Stimulated activated CD8-positive, alpha-beta memory T cell treated with anti-CD3 and anti-CD28 coated beads, Interleukin-15, amount 100 ng/mL, for 24 hours (primary cell): Measurements from ENCODE around the gene NDE1.
"Not testable (repeated sequence)": the region's sequence is repeated elsewhere in the genome, so short reads cannot be mapped to it uniquely, and the experiment has no call there.

ENCODE experiments used
- DNase-seq: peaks from one replicate; pipeline ENCODE4 v3.0.0-alpha.2; 2020; ENCODE audit warnings: low read depth

The NDE1 gene

GRCh38 chr16:15699819-15700218 lies 49.8 kb downstream of the NDE1 start:
- DNase-seq, result no peak

- DNase-seq, result no peak
Measured at GRCh38 chr16:15701367-15701766, 51.3 kb downstream of the NDE1 start.

GRCh38 chr16:15701975-15702970 lies 52.2 kb downstream of the NDE1 start:
- no peak for DNase-seq

GRCh38 chr16:15703029-15703736 lies 53.1 kb downstream of the NDE1 start:
- no peak for DNase-seq

DNA sequence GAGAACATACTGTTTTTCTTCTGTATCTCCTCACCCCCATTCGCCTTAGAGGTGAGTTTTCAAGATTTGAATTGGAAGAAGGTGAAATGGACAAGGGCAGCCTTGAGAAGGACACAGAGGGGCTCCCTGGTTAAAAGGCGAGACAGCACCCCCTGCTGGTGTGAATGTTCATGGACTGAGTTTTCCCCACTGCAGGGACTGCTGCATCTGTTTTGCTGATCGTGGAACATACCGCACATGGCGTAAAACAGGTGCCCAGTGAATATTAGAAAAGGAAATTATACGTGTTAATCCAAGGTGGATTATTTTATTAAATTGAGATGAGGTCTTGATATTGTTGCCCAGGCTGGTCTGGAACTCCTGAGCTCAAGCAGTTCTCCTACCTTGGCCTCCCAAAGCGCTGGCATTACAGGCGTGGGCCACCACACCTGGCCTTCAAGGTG lies 54.5 kb downstream of the NDE1 start:
- peak; percentile 57 for DNase-seq

GRCh38 chr16:15705064-15705565 lies 55.1 kb downstream of the NDE1 start:
- no peak for DNase-seq

- no peak for DNase-seq
Measured at GRCh38 chr16:15707332-15707731, 57.3 kb downstream of the NDE1 start.

DNA sequence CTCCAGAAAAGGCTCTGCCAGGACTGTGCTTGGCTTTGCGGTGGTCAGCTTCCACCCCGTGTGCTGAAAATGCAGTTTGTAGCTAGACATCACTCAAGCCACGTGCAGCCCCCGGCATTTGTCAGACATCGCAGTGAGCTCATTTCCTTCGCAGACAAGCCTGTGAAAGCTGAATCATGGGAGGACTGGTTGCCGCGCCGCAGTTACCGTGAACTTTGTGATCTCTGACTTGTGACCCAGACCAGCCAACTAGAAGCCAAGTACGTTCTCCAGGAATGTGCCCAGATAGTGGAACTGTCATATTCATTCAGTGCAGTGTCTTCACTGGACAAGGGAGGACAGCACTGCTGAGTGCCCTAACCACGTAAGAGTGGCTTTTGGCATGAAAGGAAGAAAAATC lies 58.1 kb downstream of the NDE1 start:
- no peak for DNase-seq

DNA sequence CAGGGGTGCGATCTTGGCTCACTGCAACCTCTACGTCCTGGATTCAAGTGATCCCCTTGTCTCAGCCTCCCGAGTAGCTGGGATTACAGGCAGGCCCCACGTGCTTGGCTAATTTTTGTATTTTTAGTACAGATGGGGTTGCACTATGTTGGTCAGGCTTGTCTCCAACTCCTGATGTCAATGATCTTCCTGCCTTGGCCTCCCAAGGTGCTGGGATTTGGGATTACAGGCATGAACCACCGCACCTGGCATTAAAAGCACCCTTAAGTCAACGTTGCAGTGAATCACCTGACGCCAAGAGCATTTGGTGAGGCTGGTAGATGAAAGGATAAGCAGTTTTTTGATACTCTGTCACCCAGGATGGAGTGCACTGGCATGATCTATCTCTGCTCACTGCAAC lies 59.0 kb downstream of the NDE1 start:
- DNase-seq, result no peak

DNA sequence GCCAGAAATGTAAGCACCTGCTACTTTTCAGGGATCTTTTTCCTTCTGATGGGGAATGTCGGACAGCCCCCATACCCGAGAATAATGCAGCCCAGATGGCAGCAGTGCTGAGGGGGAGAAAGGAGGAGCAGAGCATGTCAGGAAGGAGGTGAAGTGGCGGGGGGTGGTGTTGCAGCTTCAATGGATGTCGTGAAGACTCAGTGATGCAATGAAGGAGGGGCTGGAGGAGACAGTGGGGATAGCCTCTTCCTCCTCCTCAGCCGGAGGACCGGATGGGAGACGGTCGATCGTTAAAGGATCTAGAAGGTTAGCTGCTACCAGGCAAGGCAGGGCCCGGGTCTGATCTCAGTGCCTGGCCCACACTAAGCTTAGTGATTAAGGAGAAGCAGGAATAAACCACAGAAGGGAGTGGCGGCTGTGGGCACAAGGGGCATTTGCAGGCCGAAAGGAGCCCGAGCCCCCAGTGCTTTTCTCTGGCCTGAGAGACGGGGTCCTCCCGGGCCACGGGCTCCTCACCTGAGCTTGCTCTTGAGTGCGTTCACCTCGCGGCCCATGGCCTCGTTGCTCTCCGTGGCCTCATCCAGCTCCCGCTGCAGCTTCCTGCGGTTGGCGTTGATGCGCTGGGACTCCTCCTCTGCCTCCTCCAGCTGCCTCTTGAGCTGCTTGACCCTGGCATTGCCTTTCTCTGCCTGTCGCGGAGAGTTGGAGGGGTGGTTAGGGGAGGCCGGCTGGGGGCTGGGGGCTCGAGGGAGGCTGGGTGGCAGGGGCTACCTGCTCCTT lies 64.5 kb downstream of the NDE1 start:
- no peak for DNase-seq

- DNase-seq, result no peak
Measured at GRCh38 chr16:15715221-15715620, 65.2 kb downstream of the NDE1 start.

- no peak for DNase-seq
Measured at GRCh38 chr16:15716694-15717447, 66.8 kb downstream of the NDE1 start.

DNA sequence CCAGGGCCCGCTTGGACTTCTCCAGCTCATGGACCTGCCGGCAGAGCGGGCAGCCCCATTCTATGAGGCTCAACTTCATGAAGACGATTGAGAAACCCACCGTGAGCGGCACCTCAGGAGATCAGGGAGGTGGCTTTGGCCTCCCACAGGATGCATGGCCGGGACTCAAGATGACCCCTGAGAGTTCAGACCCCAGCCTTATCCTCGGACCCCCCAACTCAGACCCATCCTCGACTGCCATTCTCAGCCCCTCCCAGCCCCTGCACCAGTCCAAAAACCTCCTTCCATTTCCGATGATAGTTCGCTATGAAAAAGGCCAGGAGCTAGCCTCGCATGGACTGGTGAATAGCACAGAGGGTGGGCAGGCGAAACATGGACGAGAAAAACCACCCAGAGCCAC lies 71.0 kb downstream of the NDE1 start:
- no peak for DNase-seq

DNA sequence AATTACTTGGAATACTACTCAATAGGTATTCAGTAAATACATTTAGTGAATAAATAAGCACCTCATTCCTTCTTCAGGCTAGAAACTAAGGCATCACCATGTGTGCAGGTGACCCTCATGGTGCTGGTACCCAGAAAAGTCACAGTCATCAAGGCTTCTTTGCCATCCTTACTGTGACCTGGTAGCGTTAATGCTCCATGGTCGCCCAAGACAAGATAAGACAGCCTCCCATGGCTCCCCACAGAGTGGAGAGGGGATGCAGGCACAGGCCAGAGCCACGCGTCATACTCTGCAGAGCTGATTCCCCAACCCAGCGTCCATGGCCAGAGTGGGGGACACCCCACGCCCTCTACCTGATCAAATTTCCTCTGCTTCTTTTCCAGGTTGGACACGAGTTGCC lies 73.8 kb downstream of the NDE1 start:
- DNase-seq, result no peak

GRCh38 chr16:15725641-15726240 lies 75.7 kb downstream of the NDE1 start:
- no peak for DNase-seq

GRCh38 chr16:15726715-15727114 lies 76.7 kb downstream of the NDE1 start:
- DNase-seq, result no peak

DNA sequence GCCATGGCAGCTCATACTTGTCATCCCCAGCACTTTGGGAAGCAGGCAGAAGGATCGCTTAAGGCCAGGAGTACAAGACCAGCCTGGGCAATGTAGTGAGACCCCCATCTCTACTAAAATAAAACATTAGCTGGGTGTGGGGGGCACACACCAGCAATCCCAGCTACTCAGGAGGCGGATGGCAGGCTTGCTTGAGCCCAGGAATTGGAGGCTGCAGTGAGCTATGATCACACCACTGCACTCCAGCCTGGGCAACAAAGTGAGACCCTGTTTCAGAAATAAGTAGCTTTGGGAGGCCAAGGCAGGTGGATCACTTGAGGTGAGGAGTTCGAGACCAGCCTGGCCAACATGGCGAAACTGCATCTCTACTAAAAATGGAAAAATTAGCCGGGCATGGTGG lies 77.7 kb downstream of the NDE1 start:
- DNase-seq, result not testable (repeated sequence)

DNA sequence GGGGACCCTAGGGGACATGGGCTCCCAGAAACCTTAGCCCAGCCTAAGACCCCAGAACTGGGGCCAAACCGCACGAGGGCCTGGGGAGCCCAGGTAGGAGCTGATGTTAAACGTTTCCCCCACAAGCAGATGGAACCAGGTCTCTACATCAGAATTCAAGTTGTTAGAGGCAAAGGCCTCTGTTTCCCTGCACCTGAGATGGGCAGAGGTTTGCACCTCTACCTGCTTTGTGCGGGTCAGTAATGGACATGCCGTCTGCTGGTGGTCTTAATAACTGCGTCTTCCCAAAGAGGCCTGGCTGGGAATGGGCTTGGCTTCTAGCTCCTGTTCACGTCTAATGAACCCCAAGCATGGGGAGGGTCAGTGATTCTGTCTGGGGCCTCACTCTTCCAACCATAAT lies 79.1 kb downstream of the NDE1 start:
- DNase-seq, result no peak

DNA sequence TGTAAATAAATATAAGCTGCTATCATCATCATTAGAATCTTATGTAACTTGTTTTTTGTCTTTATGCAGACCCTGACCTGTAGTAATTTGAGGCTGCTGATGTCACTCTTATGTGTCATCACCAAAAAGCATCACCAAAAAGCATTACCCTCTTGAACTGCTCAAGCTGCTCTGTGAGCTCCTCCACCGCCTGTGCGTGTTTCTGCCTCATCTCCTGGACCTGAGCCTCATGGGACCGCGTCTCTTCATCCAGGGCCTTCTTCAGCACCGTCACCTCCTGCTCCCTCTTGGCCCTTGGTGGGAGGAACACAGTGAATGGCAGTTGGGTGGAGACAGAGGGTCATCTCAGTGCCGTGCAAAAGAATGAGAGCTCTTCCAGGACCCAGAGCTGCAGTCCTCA lies 82.4 kb downstream of the NDE1 start:
- DNase-seq, result no peak

GRCh38 chr16:15735610-15736009 lies 85.6 kb downstream of the NDE1 start:
- no peak for DNase-seq

GRCh38 chr16:15736529-15736928 lies 86.5 kb downstream of the NDE1 start:
- DNase-seq, result no peak
